Osteocyte (in vitro differentiated cells): ENCODE results near the gene SLC27A3. TPM values are rescaled to one million over a fixed set of nuclear protein-coding genes. Genes with fewer than 3 reads are reported as not detected.
A peak's percentile ranks its signal among the peaks of the same experiment; 100 is the strongest.

ENCODE experiments used
- DNase-seq: peaks from one replicate; pipeline ENCODE4 v3.0.0; 2021; ENCODE audit warnings: mixed read lengths; ENCODE audit not compliant: unreplicated experiment; ENCODE audit errors: extremely low spot score
- H3K27ac Mint-ChIP-seq: one replicate; pipeline ENCODE4 v1.8.0; 2021; ENCODE audit warnings: mild to moderate bottlenecking, mixed read lengths; ENCODE audit not compliant: unreplicated experiment
- H3K27me3 Mint-ChIP-seq: one replicate; pipeline ENCODE4 v1.8.0; 2021; ENCODE audit warnings: mixed read lengths; ENCODE audit not compliant: unreplicated experiment
- H3K36me3 Mint-ChIP-seq: one replicate; pipeline ENCODE4 v1.8.0; 2021; ENCODE audit warnings: mixed read lengths; ENCODE audit not compliant: unreplicated experiment
- H3K4me1 Mint-ChIP-seq: one replicate; pipeline ENCODE4 v1.8.0; 2021; ENCODE audit warnings: mixed read lengths; ENCODE audit not compliant: unreplicated experiment
- H3K4me3 Mint-ChIP-seq: one replicate; pipeline ENCODE4 v1.8.0; 2021; ENCODE audit warnings: mild to moderate bottlenecking, moderate library complexity, mixed read lengths; ENCODE audit not compliant: unreplicated experiment
- H3K9me3 Mint-ChIP-seq: one replicate; pipeline ENCODE4 v1.8.0; 2021; ENCODE audit warnings: mixed read lengths; ENCODE audit not compliant: unreplicated experiment
- total RNA-seq: library from RNA; stranded (reverse); gene quantifications from 2 replicates; pipeline ENCODE4 v1.2.1, GENCODE V29; 2021
- TF ChIP-seq, protein P1 (sequence below): fragments of 200-600 bp; sonication (generic); IDR thresholded peaks from 2 replicates; pipeline ENCODE4 v1.5.0; 2021; ENCODE audit warnings: antibody characterized with exemption, mild to moderate bottlenecking, moderate library complexity

Gene SLC27A3
- total RNA-seq, 1 donor from 2014 or later, result 9.9 TPM

DNA sequence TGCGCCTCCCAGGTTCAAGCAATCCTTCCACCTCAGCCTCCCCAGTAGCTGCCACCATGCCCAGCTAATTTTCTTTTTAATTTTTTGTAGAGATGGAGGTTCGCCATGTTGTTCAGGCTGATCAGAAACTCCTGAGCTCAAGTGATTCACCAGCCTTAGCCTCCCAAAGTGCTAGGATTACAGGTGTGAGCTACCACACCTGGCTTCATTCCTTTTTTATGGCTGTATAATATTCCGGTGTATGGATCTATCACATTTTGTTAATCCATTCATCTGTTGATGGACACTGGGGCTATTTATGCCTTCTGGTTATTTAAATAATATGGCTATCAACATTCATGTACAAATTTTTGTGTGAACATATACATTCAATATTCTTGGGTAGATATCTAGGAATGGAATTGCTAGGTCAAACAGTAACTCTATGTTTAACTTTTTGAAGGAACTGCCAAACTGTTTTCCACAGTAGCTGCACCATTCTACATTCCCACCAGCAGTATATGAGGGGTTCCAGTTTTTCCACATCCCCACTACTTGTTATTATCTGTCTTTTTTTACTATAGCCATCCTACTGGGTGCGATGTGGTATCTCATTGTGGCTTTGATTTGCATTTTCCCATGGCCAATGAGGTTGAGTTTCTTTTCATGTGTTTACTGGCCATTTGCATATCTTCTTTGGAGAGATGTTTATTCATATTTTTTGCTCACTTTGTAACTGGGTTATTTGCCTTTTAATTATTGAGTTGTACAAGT lies 11.0 kb downstream of the SLC27A3 start:
- Mint-ChIP-seq H3K27ac (no peak overlapping the region), H3K4me1 (peaks cover 17% of the 10 kb centered on the region), H3K9me3 (no peaks in the 10 kb centered on the region), H3K4me3 (no peak overlapping the region), H3K27me3 (peaks cover 18% of the 10 kb centered on the region), H3K36me3 (no peaks in the 10 kb centered on the region)
- TF ChIP-seq, protein P1, sequence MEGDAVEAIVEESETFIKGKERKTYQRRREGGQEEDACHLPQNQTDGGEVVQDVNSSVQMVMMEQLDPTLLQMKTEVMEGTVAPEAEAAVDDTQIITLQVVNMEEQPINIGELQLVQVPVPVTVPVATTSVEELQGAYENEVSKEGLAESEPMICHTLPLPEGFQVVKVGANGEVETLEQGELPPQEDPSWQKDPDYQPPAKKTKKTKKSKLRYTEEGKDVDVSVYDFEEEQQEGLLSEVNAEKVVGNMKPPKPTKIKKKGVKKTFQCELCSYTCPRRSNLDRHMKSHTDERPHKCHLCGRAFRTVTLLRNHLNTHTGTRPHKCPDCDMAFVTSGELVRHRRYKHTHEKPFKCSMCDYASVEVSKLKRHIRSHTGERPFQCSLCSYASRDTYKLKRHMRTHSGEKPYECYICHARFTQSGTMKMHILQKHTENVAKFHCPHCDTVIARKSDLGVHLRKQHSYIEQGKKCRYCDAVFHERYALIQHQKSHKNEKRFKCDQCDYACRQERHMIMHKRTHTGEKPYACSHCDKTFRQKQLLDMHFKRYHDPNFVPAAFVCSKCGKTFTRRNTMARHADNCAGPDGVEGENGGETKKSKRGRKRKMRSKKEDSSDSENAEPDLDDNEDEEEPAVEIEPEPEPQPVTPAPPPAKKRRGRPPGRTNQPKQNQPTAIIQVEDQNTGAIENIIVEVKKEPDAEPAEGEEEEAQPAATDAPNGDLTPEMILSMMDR, result no peak
- no peak for DNase-seq

DNA sequence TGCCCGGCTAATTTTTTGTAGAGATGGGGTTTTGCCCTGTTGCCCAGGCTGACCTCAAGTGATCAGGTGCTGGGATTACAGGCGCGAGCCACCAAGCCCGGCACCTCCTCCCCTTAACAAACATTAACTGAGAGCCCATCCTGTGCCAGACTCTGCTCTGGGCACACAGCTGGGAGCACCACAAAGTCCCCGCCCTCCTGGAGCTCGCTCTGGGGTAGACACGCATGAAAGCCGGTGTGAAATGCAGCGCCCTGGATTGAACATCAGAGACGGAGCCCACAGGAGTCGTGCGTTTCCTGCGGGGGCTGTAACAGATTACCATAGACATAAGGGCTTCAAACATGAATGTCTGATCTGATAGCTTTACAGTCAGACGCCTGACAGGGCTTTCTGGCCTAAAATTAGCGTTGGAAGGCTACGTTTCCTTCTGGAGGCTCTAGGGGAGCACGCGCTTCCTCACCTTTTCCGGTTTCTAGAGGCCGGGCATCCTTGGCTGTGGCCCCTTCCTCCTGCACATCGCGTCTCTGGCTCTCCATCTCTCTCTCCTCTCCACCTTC lies 14.3 kb downstream of the SLC27A3 start:
- DNase-seq, result no peak
- H3K36me3 Mint-ChIP-seq, result no peaks in the 10 kb centered on the region
- TF ChIP-seq, protein P1, result no peak
- no peaks in the 10 kb centered on the region for H3K9me3 Mint-ChIP-seq
- peaks cover 18% of the 10 kb centered on the region for H3K27me3 Mint-ChIP-seq
- H3K4me1 Mint-ChIP-seq, result peaks cover 14% of the 10 kb centered on the region
- H3K27ac Mint-ChIP-seq, result no peak overlapping the region
- H3K4me3 Mint-ChIP-seq, result no peak overlapping the region

DNA sequence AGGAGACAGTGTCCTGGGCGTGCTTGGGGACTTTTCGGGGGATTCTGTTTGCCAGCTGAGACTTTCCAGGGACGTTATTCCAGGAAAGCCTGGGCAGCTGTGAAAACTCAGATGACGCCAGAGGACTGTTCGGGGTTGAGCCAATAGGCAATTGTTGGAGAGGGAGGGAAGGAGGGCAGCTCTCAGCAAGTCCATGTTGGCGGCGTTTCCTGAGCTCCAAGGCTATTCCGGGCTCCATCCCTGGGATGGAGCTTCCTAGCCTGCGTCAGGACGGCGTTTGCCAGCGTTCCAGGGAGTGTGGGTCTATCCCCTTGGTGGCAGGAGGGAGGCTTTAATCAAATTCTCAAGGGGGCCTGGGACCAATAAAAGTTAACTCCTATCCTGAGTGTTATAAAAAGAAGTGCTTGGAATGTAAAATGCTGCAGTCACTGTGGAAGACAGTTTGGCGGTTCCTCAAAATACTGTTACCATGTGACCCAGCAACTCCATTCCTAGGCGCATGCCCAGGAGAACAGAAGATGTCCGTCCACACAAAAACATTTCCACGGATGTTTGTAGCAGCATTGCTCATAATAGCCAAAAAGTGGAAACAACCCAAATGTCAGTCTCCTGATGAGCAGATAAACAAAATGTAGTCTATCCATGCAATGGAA lies 15.2 kb downstream of the SLC27A3 start:
- H3K27me3 Mint-ChIP-seq, result peaks cover 18% of the 10 kb centered on the region
- peak overlapping the region; percentile 35 for H3K27ac Mint-ChIP-seq
- TF ChIP-seq, protein P1, result no peak
- peaks cover 16% of the 10 kb centered on the region for H3K4me1 Mint-ChIP-seq
- no peaks in the 10 kb centered on the region for H3K36me3 Mint-ChIP-seq
- no peak for DNase-seq
- no peaks in the 10 kb centered on the region for H3K9me3 Mint-ChIP-seq
- H3K4me3 Mint-ChIP-seq, result no peak overlapping the region

DNA sequence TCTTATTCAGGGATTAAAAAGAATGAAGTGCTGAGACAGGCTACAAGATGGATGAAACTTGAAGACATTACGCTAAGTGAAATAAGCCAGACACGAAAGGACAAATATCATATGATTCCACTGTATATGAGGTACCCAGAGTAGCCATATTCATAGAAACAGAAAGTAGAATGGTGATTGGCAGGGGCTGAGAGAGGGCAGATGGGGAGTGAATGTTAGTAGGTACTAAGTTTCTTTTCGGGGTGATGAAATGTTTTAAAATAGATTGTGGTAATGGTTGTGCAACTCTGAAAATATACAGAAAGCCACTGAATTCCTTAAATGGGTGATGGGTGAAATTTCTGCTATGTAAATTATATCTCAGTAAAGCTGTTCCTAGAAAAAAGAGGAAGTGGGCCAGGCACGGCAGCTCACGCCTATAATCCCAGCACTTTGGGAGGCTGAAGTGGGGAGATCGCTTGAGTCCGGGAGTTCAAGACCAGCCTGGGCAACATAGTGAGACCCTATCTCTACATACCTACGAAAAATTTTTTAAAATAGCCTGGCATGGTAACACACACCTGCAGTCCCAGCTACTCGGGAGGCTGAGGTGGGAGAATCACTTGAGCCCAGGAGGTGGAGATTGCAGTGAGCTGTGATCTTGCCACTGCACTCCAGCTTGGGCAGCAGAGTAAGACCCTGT lies 15.9 kb downstream of the SLC27A3 start:
- TF ChIP-seq, protein P1, result no peak
- Mint-ChIP-seq H3K4me1 (peaks cover 16% of the 10 kb centered on the region), H3K9me3 (no peaks in the 10 kb centered on the region), H3K27ac (peak overlapping the region; percentile 35), H3K36me3 (no peaks in the 10 kb centered on the region), H3K27me3 (peaks cover 18% of the 10 kb centered on the region), H3K4me3 (no peak overlapping the region)
- no peak for DNase-seq
